ENCODE data around the gene DYNLT1.

Gene DYNLT1

DNA sequence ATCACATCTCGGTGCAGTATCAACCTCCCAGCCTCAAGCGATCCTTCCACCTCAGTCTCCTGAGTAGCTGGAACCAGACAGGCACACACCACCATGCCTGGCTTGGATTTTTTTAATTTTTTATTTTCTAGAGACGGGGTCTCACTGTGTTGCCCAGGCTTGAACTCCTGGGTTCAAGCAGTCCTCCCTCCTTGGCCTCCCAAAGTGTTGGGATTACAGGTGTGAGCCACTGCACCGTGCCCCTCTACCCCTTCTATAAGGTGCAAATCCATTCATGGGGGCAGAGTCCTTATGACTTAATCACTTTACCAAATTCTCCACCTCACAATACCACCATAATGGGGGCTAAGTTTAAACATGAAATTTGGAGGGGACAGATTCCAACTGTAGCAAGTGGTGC is 47.0 kb downstream of the DYNLT1 start:
- Histone ChIP-seq H3K27me3 (ENCODE audit: control insufficient read depth in 3 of 3, insufficient read depth in 3 of 3, low read depth in 1 of 3, low read length in 3 of 3) (no peaks in the 10 kb centered on the region), H4K91ac (ENCODE audit: low read depth, low read length, poor library complexity) (no peak overlapping the region), H3K18ac (ENCODE audit: low read length) (no peak overlapping the region), H2BK15ac (ENCODE audit: low read length) (no peak overlapping the region), H3K4me1 (ENCODE audit: control insufficient read depth in 2 of 2, insufficient read depth in 1 of 2, low read depth in 1 of 2, low read length in 2 of 2) (no peaks in the 10 kb centered on the region), H3K4me3 (ENCODE audit: low read length in 2 of 2) (no peak overlapping the region), H3K79me1 (ENCODE audit: low read depth, low read length) (no peaks in the 10 kb centered on the region), H2BK12ac (ENCODE audit: low read length) (no peak overlapping the region), H3K9me3 (replicated peaks in 1 of 2; ENCODE audit: control insufficient read depth in 2 of 2, insufficient read depth in 1 of 2, low read depth in 1 of 2, low read length in 2 of 2) (no peaks in the 10 kb centered on the region), H2AFZ (ENCODE audit: low read length) (no peak overlapping the region), H2BK5ac (ENCODE audit: low read length) (no peak overlapping the region), H4K8ac (ENCODE audit: low read depth, low read length) (no peak overlapping the region), H3K36me3 (replicated peaks in 1 of 2; ENCODE audit: control insufficient read depth in 2 of 2, insufficient read depth in 2 of 2, low read length in 2 of 2) (peaks cover 16 to 71% of the 10 kb centered on the region in 2 donors), H3K14ac (ENCODE audit: low read length) (no peak overlapping the region), H3K27ac (replicated peaks; ENCODE audit: low read length) (no peak overlapping the region), H3K4ac (ENCODE audit: low read length) (no peak overlapping the region), H3K4me2 (ENCODE audit: insufficient read depth, low read length, poor library complexity, severe bottlenecking) (no peak overlapping the region), H2BK120ac (ENCODE audit: low read depth, low read length) (no peak overlapping the region), H3K9ac (ENCODE audit: low read depth, low read length, poor library complexity) (no peak overlapping the region), H3K23ac (ENCODE audit: low read depth, low read length, poor library complexity) (no peak overlapping the region), H2AK5ac (ENCODE audit: low read depth, low read length) (no peak overlapping the region)
- DNase-seq (ENCODE audit: low spot score) = no peak
- no CpG with 5 or more reads among the region's 4 CpGs for WGBS, 2 donors (ENCODE audit: extremely low coverage in 2 of 2, insufficient read length in 2 of 2, insufficient replicate concordance in 1 of 2)

GRCh38 chr6:158596861-158597260 is 47.7 kb downstream of the DYNLT1 start:
- Histone ChIP-seq H2BK12ac (ENCODE audit: low read length) (no peak overlapping the region), H2BK120ac (ENCODE audit: low read depth, low read length) (no peak overlapping the region), H3K4me1 (ENCODE audit: control insufficient read depth in 2 of 2, insufficient read depth in 1 of 2, low read depth in 1 of 2, low read length in 2 of 2) (no peaks in the 10 kb centered on the region), H3K4me3 (ENCODE audit: low read length in 2 of 2) (no peak overlapping the region), H3K27ac (replicated peaks; ENCODE audit: low read length) (no peak overlapping the region), H4K91ac (ENCODE audit: low read depth, low read length, poor library complexity) (no peak overlapping the region), H3K18ac (ENCODE audit: low read length) (no peak overlapping the region), H4K8ac (ENCODE audit: low read depth, low read length) (no peak overlapping the region), H3K79me1 (ENCODE audit: low read depth, low read length) (no peaks in the 10 kb centered on the region), H3K14ac (ENCODE audit: low read length) (no peak overlapping the region), H3K9me3 (replicated peaks in 1 of 2; ENCODE audit: control insufficient read depth in 2 of 2, insufficient read depth in 1 of 2, low read depth in 1 of 2, low read length in 2 of 2) (no peaks in the 10 kb centered on the region), H2AFZ (ENCODE audit: low read length) (no peak overlapping the region), H2BK5ac (ENCODE audit: low read length) (no peak overlapping the region), H2AK5ac (ENCODE audit: low read depth, low read length) (no peak overlapping the region), H3K27me3 (ENCODE audit: control insufficient read depth in 3 of 3, insufficient read depth in 3 of 3, low read depth in 1 of 3, low read length in 3 of 3) (no peaks in the 10 kb centered on the region), H3K4ac (ENCODE audit: low read length) (no peak overlapping the region), H3K23ac (ENCODE audit: low read depth, low read length, poor library complexity) (no peak overlapping the region), H3K36me3 (replicated peaks in 1 of 2; ENCODE audit: control insufficient read depth in 2 of 2, insufficient read depth in 2 of 2, low read length in 2 of 2) (peaks cover 18 to 75% of the 10 kb centered on the region in 2 donors), H2BK15ac (ENCODE audit: low read length) (no peak overlapping the region), H3K9ac (ENCODE audit: low read depth, low read length, poor library complexity) (no peak overlapping the region), H3K4me2 (ENCODE audit: insufficient read depth, low read length, poor library complexity, severe bottlenecking) (no peak overlapping the region)
- WGBS, 2 donors (ENCODE audit: extremely low coverage in 2 of 2, insufficient read length in 2 of 2, insufficient replicate concordance in 1 of 2) = no CpG with 5 or more reads among the region's 6 CpGs
- DNase-seq (ENCODE audit: low spot score) = no peak

DNA sequence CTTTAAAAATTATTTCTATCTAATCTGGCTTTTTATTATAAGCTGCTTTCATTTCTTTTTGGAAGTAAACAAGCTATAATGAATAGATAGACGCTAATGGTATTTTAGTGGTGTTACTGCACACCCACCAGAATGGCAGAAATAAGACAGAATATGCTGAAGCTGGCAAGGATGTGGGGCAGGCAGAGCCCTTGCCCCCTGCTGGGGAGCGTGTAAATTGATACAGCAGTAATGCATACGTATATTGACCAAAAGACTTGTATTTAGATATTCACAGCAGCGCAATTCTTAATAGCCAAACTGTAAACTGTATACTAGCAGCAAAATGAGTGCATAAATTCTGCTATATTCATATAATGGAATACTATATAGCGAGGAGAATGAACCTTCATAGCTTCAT is 49.3 kb downstream of the DYNLT1 start:
- Histone ChIP-seq H3K9me3 (replicated peaks in 1 of 2; ENCODE audit: control insufficient read depth in 2 of 2, insufficient read depth in 1 of 2, low read depth in 1 of 2, low read length in 2 of 2) (no peaks in the 10 kb centered on the region), H3K27ac (replicated peaks; ENCODE audit: low read length) (no peak overlapping the region), H3K4me3 (ENCODE audit: low read length in 2 of 2) (no peak overlapping the region), H3K36me3 (replicated peaks in 1 of 2; ENCODE audit: control insufficient read depth in 2 of 2, insufficient read depth in 2 of 2, low read length in 2 of 2) (peaks cover 24 to 86% of the 10 kb centered on the region in 2 donors), H2AFZ (ENCODE audit: low read length) (no peak overlapping the region), H3K9ac (ENCODE audit: low read depth, low read length, poor library complexity) (no peak overlapping the region), H3K4ac (ENCODE audit: low read length) (no peak overlapping the region), H3K4me2 (ENCODE audit: insufficient read depth, low read length, poor library complexity, severe bottlenecking) (no peak overlapping the region), H3K18ac (ENCODE audit: low read length) (no peak overlapping the region), H2BK120ac (ENCODE audit: low read depth, low read length) (no peak overlapping the region), H3K14ac (ENCODE audit: low read length) (no peak overlapping the region), H3K23ac (ENCODE audit: low read depth, low read length, poor library complexity) (no peak overlapping the region), H2AK5ac (ENCODE audit: low read depth, low read length) (no peak overlapping the region), H2BK15ac (ENCODE audit: low read length) (no peak overlapping the region), H2BK5ac (ENCODE audit: low read length) (no peak overlapping the region), H3K27me3 (ENCODE audit: control insufficient read depth in 3 of 3, insufficient read depth in 3 of 3, low read depth in 1 of 3, low read length in 3 of 3) (no peaks in the 10 kb centered on the region), H2BK12ac (ENCODE audit: low read length) (no peak overlapping the region), H3K4me1 (ENCODE audit: control insufficient read depth in 2 of 2, insufficient read depth in 1 of 2, low read depth in 1 of 2, low read length in 2 of 2) (no peaks in the 10 kb centered on the region), H4K8ac (ENCODE audit: low read depth, low read length) (no peak overlapping the region), H3K79me1 (ENCODE audit: low read depth, low read length) (no peaks in the 10 kb centered on the region), H4K91ac (ENCODE audit: low read depth, low read length, poor library complexity) (no peak overlapping the region)
- no peak for DNase-seq (ENCODE audit: low spot score)
- no CpG with 5 or more reads among the region's 5 CpGs for WGBS, 2 donors (ENCODE audit: extremely low coverage in 2 of 2, insufficient read length in 2 of 2, insufficient replicate concordance in 1 of 2)

- no peak overlapping the region for H3K23ac ChIP-seq (ENCODE audit: low read depth, low read length, poor library complexity)
- no peak for DNase-seq (ENCODE audit: low spot score)
- no peak overlapping the region for H3K9ac ChIP-seq (ENCODE audit: low read depth, low read length, poor library complexity)
- no peak overlapping the region for H2BK12ac ChIP-seq (ENCODE audit: low read length)
- no peaks in the 10 kb centered on the region for H3K27me3 ChIP-seq (ENCODE audit: control insufficient read depth in 3 of 3, insufficient read depth in 3 of 3, low read depth in 1 of 3, low read length in 3 of 3)
- H2BK5ac ChIP-seq (ENCODE audit: low read length) = no peak overlapping the region
- H3K36me3 ChIP-seq (replicated peaks in 1 of 2; ENCODE audit: control insufficient read depth in 2 of 2, insufficient read depth in 2 of 2, low read length in 2 of 2) = peaks cover 20 to 87% of the 10 kb centered on the region in 2 donors
- no peak overlapping the region for H3K14ac ChIP-seq (ENCODE audit: low read length)
- no peak overlapping the region for H3K4me3 ChIP-seq (ENCODE audit: low read length in 2 of 2)
- no peaks in the 10 kb centered on the region for H3K9me3 ChIP-seq (replicated peaks in 1 of 2; ENCODE audit: control insufficient read depth in 2 of 2, insufficient read depth in 1 of 2, low read depth in 1 of 2, low read length in 2 of 2)
- no CpG with 5 or more reads among the region's 3 CpGs for WGBS, 2 donors (ENCODE audit: extremely low coverage in 2 of 2, insufficient read length in 2 of 2, insufficient replicate concordance in 1 of 2)
- H3K18ac ChIP-seq (ENCODE audit: low read length) = no peak overlapping the region
- no peak overlapping the region for H4K91ac ChIP-seq (ENCODE audit: low read depth, low read length, poor library complexity)
- no peak overlapping the region for H3K4ac ChIP-seq (ENCODE audit: low read length)
- peaks cover 0 to 2% of the 10 kb centered on the region in 2 donors for H3K4me1 ChIP-seq (ENCODE audit: control insufficient read depth in 2 of 2, insufficient read depth in 1 of 2, low read depth in 1 of 2, low read length in 2 of 2)
- no peak overlapping the region for H4K8ac ChIP-seq (ENCODE audit: low read depth, low read length)
- H2AK5ac ChIP-seq (ENCODE audit: low read depth, low read length) = no peak overlapping the region
- H2AFZ ChIP-seq (ENCODE audit: low read length) = no peak overlapping the region
- no peak overlapping the region for H2BK120ac ChIP-seq (ENCODE audit: low read depth, low read length)
- no peaks in the 10 kb centered on the region for H3K79me1 ChIP-seq (ENCODE audit: low read depth, low read length)
- no peak overlapping the region for H3K27ac ChIP-seq (replicated peaks; ENCODE audit: low read length)
- H3K4me2 ChIP-seq (ENCODE audit: insufficient read depth, low read length, poor library complexity, severe bottlenecking) = no peak overlapping the region
- no peak overlapping the region for H2BK15ac ChIP-seq (ENCODE audit: low read length)
These were observed 50.9 kb downstream of the DYNLT1 start for GRCh38 chr6:158593670-158594069.
